T-helper 1 cell treated with Interleukin-12 subunit alpha and Interleukin-12 subunit beta and Interleukin-4 antibody, amounts not matched to agents 30 ng/mL and 1 ng/mL, for 36 hours (primary cell): ENCODE data around the gene SRP9. TPM values are rescaled to one million over a fixed set of nuclear protein-coding genes. Genes with fewer than 3 reads are reported as not detected.
"Not testable (repeated sequence)": the region's sequence is repeated elsewhere in the genome, so short reads cannot be mapped to it uniquely, and the experiment has no call there.

Experiments
- intact Hi-C: fragments of 100-400 bp; cut with micrococcal nuclease; formaldehyde crosslinking; loops from one replicate; pipeline ENCODE4 v1.15.1; 2024
- total RNA-seq: library from RNA; stranded (reverse); gene quantifications from 2 replicates; pipeline ENCODE4 v1.2.3, GENCODE V29; 2022

The SRP9 gene
- total RNA-seq, 1 donor from 2014 or later = 196 TPM

GRCh38 chr1:225755671-225756319 is 21.8 kb upstream of the SRP9 start:
- intact Hi-C loops = no loop called here

GRCh38 chr1:225757927-225758656 is 19.5 kb upstream of the SRP9 start:
- intact Hi-C loops = no loop called here

GRCh38 chr1:225759972-225760371 is 17.7 kb upstream of the SRP9 start:
- intact Hi-C loops = not testable (repeated sequence)

- intact Hi-C loops = no loop called here
Measured at GRCh38 chr1:225760531-225760930, 17.1 kb upstream of the SRP9 start.

GRCh38 chr1:225761395-225761794 is 16.2 kb upstream of the SRP9 start:
- intact Hi-C loops = not testable (repeated sequence)

- intact Hi-C loops = no loop called here
Measured at GRCh38 chr1:225762002-225762441, 15.6 kb upstream of the SRP9 start.

GRCh38 chr1:225762444-225762843 is 15.2 kb upstream of the SRP9 start:
- intact Hi-C loops = no loop called here

- intact Hi-C loops = no loop called here
Measured at GRCh38 chr1:225763716-225764548, 13.7 kb upstream of the SRP9 start.

- intact Hi-C loops = no loop called here
Measured at GRCh38 chr1:225765982-225766674, 11.5 kb upstream of the SRP9 start.

GRCh38 chr1:225766967-225767633 is 10.5 kb upstream of the SRP9 start:
- intact Hi-C loops = no loop called here

- intact Hi-C loops = no loop called here
Measured at GRCh38 chr1:225767634-225768540, 9.7 kb upstream of the SRP9 start.

GRCh38 chr1:225768662-225769426 is 8.8 kb upstream of the SRP9 start:
- intact Hi-C loops = no loop called here

- intact Hi-C loops = loop anchor here (5.0 kb wide), 1 partner anchor 452 kb away; no protein-coding TSS in a partner anchor
Measured at GRCh38 chr1:225769687-225770086, 7.9 kb upstream of the SRP9 start.

GRCh38 chr1:225770561-225771248 is 6.9 kb upstream of the SRP9 start:
- intact Hi-C loops = loop anchor here (5.0 kb wide), 1 partner anchor 453 kb away; no protein-coding TSS in a partner anchor

GRCh38 chr1:225771661-225772322 is 5.8 kb upstream of the SRP9 start:
- intact Hi-C loops = loop anchor here (5.0 kb wide), 1 partner anchor 454 kb away; no protein-coding TSS in a partner anchor

GRCh38 chr1:225772323-225772768 is 5.3 kb upstream of the SRP9 start:
- intact Hi-C loops = loop anchor here (5.0 kb wide), 1 partner anchor 455 kb away; no protein-coding TSS in a partner anchor

GRCh38 chr1:225772848-225773247 is 4.8 kb upstream of the SRP9 start:
- intact Hi-C loops = loop anchor here (5.0 kb wide), 1 partner anchor 456 kb away; no protein-coding TSS in a partner anchor
